Measurements from ENCODE around the gene TIMM23.
"Not testable (repeated sequence)": the region's sequence is repeated elsewhere in the genome, so short reads cannot be mapped to it uniquely, and the experiment has no call there.

TIMM23 gene, protein sequence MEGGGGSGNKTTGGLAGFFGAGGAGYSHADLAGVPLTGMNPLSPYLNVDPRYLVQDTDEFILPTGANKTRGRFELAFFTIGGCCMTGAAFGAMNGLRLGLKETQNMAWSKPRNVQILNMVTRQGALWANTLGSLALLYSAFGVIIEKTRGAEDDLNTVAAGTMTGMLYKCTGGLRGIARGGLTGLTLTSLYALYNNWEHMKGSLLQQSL

DNA sequence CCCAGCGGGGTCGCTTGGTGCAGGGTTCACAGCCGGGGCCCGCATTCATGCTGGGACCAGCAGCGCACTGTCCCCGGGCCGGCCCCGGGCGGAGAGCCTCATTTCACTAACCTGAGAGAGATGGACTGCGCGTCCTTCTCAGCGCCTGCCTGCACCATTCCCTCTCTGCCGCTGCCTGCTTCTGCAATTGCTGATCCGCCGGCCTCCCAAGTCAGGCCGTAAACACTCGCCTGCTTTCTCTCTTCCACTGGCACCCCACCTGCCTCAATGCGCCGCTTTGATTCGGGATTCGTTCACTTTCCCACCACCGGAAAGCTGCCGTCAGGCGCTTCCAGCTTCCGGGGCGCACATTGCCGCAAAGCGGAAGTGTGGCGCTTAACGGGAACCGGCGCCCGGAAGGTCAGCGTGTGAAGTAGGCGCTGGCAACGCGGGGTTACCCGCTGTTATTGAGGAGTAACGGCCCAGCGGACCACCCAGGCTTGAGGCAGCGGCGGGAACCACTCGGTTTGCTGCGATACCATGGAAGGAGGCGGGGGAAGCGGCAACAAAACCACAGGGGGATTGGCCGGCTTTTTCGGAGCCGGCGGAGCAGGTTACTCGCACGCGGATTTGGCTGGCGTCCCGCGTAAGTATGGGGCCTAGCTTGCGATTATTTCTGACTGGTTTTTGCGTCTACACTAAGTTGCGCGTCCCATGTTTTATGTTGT is at the start of gene TIMM23:
Gene TIMM23 (plus strand): TSS at position 384 of the 707 bp plus-strand sequence. CDS start 136 bp downstream, at position 520.
- peak; percentile 57 for DNase-seq

DNA sequence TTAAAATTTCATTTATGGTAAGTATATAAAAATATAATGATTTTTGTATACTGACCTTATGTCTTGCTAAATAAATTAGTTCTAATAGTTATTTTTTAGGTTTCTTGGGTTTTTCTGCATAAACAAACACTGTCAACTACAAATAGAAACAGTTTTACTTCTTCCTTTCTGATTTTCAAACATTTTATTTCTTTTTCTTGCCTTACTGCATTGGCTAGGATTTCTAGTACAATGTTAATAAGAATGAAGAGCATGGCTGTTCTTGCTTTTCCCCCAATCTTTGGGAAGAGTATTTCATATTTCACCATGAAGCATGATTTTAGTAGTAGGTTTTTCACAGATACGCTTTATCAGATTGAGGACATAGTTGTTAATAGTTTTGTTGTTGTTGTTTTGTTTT is 45.5 kb upstream of the TIMM23 start:
- not testable (repeated sequence) for DNase-seq

DNA sequence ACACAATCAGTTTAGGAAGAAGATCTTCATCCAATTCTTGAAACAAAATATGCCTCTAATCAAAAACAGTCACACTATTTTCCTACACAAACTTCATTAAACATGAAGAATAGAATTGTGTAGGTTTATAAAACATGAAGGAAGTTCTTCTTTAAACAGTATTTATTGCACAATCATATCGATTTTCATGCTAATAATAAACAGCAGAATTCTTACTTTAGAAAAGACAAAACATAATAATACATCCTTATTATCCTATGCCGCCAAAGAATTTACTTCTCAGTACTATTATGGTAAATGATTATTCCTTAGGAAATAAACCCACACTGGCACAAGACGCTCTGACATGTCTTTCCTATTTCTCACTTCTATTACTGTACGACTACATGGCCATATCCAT is 41.0 kb upstream of the TIMM23 start:
- DNase-seq: not testable (repeated sequence)

DNA sequence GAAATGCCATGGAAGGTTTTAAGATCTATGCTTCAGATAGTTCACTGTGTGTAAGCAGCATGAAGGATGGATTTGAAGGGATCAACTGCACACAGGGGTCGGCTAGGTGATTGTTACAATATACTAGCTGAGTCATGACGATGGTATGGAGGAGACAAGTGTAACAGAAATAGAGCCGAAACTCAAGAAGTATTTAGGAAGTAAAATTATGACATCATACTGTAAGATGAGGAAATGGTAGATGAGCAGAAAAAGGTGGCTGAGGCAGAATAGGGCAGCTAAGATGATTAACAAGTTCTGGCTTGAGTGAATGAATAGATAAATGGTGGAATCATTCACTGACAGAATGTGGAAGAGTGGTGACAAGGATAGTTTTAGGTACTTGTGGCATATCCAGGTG is 37.5 kb upstream of the TIMM23 start:
- not testable (repeated sequence) for DNase-seq

DNA sequence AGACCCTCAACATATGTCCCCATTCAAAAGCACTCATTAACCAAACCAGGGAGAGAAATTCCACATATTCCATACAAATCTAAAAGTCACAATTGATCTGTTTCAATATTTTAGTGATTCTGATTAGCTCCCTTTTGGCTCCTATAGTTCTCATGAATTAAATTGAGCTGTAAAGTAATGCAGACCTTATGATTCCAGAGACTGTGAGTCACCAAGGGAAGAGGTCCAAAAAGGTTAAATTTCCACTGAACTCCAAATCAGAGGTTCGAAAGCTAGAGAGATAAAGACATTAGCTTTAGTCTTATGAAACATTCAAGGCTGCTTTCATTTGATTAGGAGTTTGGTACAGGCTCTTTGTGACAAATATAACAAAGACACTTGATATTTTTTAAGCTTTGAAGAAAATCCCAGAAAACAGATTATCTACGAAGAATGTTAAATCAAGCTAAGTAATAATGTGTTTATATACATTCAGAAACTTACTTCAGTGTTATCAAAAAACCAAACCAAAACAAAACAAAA is 33.1 kb upstream of the TIMM23 start:
- DNase-seq: not testable (repeated sequence)

DNA sequence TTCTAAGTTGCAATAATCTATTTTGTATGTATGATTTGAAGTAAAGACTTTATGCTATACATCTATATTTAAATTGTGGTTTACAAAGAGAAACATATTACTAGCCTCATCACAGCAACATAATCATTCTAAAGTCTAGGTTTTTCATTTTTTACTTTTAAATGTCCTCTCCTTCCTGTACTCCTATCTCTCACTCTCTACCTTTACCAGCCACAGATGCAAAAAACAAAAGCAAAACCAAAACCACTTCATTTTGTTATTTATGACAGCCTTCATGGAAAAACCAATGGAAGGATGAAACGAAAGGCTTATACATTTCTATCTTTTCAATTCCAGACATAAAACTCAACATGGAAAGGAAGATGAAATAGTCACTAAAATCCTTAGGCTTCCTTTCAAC is 31.1 kb upstream of the TIMM23 start:
- not testable (repeated sequence) for DNase-seq

DNA sequence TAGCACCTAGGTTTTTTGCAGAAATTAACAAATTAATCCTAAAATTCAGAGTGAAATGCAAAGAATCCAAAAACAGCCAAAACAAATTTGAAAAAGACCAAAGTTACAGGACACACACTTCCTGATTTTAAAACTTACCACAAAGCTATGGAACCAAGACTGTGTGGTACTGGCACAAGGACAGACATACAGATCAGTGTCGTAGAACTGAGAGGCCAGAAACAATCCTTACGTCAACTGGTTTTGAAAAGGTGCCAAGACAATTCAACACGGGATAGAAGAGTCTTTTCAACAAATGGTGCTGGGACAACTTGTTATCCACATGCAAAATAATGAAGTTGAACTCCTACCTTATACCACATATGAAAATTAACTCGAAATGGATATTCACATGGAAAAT is 26.8 kb upstream of the TIMM23 start:
- DNase-seq: not testable (repeated sequence)

DNA sequence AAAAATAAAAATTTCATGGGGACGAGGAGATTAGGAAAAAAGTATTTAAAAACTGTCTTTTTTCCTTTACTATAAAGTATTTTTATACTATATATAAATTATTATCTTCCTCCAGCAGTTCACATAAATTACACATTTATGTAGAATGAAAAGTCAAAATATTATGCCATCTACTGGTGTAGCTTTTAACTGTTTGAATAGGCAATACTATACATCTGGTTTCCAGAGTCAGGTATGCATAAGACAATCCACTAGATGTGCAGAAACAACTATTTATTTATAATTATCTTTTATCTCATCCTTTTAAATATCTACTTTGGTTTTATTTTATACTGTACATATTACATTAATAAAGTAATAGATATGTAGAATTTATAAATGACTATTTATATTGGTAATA is 24.9 kb upstream of the TIMM23 start:
- not testable (repeated sequence) for DNase-seq

DNA sequence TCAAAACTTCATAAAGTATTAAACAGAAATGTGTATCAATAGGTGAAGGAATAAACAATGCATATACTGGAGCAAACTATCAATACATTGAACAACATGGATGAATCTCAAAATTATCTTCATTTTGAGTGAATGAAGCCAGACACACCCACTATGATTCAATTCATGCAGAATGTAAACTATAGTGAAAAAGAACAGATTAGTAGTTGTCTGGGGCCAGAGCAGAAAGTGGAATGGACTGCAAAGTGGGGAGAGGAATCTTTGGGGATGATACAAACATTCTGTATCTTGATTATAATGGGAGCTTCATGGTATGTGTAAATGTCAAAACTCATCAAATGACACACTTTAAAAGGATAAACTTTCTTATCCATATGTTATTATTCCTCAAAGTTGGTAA is 23.5 kb upstream of the TIMM23 start:
- not testable (repeated sequence) for DNase-seq

DNA sequence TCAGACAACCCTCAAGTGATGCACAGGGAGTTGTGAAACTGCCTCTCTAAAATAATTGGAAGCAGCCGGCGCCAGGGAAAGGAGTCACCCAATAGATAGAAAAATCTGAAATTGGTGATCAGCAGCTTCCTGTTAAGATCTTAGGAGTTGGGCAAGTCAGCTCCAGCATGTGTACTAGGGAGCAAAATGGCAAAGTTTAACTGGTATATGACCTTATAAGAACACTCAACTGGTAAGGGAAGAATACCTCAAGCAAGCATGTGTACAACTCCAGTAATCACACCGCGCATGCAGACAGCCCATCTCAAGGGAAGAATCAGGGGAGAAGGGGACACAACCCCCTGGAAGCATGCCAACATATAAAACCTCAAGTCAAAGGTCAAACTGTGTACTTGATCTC is 17.9 kb upstream of the TIMM23 start:
- DNase-seq: not testable (repeated sequence)

DNA sequence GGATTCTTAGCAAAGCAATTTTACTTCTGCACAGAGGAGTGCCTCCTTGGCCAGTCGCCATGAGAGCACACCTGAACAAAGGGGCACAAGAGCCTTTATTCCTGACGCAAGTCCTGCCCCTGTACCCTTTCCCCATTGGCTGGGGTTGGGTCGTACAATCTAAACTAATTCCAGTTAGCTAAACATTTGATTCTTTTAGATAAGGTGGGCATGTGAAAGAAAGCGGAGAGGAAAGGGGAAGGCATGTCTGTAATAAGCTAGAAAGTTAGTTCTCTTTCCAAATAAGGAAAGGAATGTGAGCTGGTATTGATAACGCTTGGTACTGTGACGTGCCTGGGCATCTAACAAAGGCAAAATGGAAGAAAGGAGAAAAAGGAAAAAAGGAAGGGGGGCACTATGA is 15.7 kb upstream of the TIMM23 start:
- DNase-seq: not testable (repeated sequence)

DNA sequence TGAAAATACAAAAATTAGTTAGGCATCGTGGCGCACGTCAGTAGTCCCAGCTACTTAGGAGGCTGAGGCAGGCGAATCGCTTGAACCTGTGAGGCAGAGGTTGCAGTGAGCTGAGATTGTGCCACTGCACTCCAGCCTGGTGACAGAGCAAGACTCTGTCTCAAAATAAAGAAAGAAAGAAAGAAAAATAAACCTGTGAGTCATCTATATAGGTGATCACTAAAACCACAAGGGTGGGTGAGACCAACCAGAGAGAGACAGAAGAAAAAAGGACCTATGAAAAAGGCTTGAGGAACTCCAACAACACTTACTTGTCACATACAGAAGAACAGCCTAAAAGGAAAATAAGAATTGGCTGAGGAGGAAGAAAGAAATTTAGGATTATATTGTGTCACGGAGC is 14.4 kb upstream of the TIMM23 start:
- not testable (repeated sequence) for DNase-seq

DNA sequence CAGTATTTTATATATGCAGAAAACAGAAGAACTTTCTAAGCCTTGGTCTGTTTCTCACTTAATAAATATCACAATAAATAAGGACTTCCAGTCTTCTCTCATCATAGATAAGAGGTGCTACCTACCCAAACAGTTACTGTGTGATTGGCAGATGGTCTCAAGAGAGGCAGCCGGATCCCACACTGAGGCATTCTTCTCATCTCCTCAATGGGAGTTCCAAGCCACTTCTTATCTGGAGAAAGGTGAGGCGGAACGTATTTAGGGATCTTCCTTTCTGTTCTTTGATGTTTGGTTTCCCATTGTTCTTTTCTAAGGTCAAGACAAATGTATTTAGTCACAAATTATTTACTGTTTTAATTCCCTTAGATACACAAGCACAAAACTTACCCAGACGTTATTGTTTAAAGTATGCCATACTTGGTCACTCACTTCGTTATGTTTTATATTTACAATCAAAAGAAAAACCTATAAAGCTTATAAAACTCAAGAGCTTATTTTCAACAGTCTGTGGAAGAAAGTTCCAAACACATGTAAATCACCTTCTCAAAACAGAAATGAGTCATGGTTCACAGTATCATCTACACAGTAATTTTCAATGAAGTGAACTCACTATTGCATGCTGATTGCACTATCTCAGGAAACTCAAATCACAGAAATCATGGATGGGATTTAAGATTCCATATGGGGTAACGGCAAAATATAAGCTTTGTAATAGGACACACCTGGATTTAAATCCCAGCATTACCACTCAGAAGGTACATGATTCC is 9.4 kb upstream of the TIMM23 start:
- not testable (repeated sequence) for DNase-seq

DNA sequence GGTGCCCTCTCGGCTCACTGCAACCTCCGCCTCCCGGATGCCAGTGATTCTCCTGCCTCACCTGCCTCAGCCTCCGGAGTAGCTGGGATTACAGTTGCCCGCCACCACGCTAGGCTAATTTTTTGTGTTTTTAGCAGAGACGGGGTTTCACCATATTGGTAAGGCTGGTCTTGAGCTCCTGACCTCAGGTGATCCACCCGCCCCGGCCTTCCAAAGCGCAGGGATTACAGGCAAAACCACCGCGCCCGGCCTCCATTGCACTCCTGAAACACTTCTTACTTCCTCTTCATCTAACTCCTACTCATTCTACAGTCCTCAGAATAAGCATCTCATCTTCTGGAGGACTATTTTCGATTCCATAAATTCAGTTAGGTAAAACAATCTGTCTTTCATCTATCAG is 1.3 kb upstream of the TIMM23 start:
- DNase-seq: not testable (repeated sequence)

DNA sequence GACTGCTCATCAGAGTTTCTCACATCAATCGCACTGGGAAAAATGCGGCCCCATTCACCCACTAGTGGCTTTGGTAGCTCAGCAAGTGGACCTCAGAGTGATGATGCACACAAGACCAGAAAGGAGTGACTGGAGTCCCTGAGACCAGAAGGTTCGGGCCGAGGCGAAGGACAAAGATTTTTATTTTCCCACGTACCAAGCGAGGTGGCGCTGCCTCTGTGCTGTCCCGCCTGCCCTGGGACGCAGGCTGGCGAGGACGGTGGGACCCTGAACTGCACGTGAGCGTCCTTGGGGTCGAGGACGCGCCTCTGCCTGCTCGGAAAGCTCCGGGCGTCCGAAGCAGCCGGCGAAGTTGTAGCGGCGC is 565 bp upstream of the TIMM23 start:
- DNase-seq: not testable (repeated sequence)

DNA sequence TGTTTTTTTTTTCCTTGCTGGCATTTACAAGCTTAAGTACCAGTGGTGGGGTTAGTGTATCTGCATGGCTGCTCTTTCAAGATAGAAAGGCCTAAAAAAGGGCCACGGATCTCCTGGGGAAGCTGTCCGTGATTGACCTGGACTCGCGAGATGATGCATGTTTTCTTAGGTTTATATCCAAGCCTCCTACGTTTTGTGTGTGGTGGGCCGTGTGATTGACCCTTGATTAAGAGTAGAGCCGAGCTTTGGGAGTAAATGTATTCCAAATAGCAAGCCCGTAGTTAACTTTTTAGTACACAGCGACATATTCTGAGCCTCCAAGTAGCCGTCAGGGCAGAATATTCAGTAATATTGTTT is 502 bp downstream of the TIMM23 start:
- DNase-seq: not testable (repeated sequence)

DNA sequence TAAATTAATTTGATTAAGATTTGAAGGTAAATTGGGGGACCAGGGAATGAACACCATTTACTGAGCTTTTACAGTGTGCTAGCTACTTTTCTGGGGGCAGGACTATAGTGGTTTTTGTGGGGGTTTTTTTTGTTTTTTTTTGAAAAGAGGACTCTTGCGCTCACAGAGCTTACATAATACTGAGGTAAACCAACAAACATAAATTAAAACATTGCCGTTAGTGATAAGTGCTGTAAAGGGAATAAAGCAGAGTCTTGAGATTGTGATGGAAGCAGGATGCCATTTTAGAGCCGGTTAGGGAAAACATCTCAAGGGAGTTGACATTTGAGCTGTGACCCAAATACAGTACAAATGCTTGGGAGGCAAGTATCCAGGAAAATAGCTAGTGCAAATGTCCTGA is 1.8 kb downstream of the TIMM23 start:
- not testable (repeated sequence) for DNase-seq

DNA sequence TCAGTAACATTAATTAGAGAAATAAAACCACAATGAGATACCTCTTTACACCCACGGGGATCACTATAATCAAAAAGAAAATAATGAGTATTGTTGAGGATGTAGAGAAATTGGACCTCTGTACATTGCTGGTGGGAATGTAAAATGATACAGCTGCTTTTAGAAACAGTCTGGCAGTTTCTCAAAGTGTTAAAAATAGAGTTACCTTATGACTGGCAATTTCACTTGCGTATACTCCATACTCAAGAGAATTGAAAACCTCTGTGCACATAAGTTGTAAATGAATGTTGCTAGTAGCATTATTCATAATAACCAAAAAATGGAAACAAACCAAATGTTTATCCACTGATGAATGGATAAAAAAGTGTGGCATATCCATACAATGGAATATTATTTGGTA is 6.3 kb downstream of the TIMM23 start:
- not testable (repeated sequence) for DNase-seq

DNA sequence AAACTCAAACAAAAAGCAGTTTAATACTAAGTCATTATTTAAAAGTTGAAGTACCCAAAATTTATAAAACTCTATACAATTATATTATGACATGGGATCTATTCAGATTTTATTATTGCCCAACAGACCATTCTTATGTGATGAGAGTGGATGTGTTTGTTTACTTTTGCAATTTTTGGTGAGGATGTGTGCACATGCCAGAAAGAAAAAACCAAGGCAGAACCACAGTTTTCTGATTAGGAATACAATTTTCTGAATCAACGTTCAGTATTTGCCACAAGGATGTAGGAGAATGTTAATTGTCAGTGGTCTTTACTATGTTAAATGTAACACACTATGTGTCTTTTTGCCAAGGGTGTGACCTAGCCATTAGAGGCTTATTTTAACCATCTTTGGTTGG is 9.1 kb downstream of the TIMM23 start:
- not testable (repeated sequence) for DNase-seq

DNA sequence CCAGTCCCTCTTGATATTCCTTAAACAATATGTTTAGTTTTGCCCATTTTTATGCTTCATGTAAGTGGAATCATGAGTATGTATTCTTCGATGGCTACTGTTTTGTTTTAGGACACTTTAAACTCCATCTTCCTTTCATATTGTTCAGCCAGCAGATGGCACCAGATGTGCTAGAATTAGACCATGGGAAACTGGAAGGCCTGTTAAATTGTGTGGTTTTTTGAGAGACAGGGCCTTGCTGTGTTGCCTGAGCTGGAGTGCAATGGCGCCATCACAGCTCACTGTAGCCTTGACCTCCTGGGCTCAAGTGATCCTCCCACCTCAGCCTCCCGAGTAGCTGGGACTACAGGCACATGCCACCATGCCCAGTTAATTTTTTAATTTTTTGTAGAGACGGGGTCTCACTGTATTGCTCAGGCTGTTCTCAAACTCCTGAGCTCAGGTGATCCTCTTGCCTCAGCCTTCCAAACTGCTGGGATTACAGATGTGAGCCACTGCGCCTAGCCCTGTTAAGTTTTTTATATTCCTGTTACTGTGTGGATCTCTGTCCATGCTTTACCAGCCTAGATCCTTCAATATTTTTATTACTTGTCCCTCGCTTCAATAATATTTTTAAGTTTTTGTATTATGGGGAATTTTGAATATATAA is 11.4 kb downstream of the TIMM23 start:
- DNase-seq: not testable (repeated sequence)

DNA sequence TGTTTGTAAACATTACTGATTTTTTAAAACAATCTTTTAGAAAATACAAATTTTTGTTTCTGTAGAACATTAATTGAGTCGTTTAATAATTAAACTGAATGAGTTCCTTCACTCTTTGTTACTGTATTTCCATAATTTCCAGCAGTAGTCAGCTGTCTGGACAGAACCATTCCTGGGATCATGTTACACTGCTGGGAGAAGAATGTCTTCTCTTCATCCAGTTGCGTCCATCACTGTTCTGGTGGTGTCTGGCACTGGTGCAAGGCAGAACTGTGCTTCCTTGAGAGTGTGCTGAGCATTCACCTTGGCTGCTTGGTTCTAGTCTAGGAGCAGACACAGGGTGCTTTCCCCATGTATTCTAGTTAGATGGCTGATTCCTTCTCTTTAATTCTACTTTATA is 12.2 kb downstream of the TIMM23 start:
- DNase-seq: not testable (repeated sequence)

DNA sequence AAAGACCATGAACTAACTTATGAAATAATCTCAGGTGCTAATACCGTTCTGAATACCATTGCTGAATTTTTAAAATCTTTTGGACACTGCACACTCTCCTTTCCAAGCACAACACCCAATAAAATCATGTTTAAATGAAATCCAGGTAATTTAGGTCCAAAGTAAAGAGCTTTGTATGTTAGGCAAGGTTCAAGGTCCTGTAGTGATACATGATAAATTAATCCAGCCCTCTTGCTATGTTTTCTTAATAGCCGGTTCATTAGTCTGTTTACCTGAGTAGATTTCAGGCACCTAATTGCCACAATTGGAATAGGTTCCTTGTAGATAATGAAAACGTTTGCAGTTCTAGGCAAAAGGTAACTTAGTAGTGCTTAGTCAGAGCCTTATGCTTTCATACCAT is 13.3 kb downstream of the TIMM23 start:
- DNase-seq: not testable (repeated sequence)

DNA sequence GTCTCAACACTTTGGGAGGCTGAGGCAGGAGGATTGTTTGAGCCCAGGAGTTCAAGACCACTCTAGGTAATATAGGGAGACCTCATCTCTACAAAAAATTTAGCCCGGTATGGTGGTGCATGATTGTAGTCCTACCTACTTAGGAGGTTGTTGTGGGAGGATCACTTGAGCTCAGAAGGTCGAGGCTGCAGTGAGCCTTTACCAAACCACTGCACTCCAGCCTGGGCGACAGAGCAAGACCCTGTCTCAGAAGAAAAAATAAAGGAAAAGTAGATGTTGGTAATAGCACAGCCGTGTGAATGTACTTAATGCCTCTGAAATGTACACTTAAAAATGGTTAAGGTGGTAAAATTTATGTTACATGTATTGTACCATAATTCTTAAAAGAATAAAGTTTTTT is 25.3 kb downstream of the TIMM23 start:
- no peak for DNase-seq

Measured in NCI-H2107 (cell line).